UCSD-AML1 (cell line): Measurements from ENCODE around the gene NECAB2.

Experiments used
- DNase-seq: peaks from one replicate; lab custom pipeline; 2025; ENCODE audit not compliant: unreplicated experiment; lab: John Stamatoyannopoulos, UW

NECAB2 gene

DNA sequence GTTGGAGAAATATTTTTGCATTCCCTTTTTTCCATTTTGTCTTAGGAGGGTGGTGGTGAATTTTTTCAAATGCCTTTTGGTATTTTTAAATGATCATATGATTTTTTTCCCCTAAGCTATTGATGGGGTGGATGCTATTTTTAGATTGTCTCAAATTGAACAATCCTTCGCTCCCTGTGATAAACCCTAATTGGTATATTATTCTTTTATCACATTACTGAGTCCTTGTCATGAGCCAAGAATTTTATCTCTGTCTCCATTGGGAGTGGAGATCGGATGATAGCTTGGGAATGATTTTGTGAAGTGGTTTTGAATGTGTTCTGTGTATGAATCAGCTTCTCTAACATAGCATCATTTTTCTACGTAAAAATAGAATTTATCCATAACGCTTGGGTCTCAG, 15.4 kb downstream of the NECAB2 start:
- no peak for DNase-seq

DNA sequence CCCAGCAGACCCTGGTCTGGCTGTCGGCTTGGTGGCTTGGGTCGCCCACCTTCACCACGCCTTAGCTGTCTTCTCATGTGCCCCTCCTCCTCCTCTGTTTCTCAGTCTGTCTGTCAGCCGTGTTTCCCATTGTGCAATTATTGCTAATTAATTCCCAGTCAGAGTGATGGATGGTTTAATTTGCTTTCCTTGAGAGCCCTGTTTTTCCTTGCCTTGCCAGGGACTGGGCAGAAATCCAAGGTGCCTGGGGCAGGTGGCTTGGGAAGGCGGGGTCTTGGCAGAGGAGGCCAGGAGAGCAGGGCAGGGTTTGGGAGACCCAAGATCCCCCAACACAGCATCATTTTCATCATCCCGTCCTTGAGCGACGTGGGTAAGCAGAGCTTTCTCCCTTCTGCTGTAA, 21.3 kb downstream of the NECAB2 start:
- no peak for DNase-seq

DNA sequence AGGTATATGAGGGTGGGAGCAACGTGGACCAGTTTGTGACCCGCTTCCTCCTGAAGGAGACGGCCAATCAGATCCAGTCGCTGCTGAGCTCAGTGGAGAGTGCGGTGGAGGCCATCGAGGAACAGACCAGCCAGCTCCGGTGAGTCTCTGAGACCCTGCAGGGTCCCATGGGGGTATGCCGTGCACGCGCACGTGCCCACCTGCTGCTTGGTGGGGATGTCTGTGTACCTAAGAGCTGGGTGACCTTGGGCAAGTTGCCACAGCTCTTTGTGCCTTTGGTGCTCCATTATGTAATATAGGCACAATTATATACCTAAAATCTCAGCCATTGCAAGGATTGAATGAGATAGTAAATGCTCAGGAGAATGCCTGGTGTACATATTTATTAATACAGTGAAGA, 22.4 kb downstream of the NECAB2 start:
- DNase-seq, result no peak

DNA sequence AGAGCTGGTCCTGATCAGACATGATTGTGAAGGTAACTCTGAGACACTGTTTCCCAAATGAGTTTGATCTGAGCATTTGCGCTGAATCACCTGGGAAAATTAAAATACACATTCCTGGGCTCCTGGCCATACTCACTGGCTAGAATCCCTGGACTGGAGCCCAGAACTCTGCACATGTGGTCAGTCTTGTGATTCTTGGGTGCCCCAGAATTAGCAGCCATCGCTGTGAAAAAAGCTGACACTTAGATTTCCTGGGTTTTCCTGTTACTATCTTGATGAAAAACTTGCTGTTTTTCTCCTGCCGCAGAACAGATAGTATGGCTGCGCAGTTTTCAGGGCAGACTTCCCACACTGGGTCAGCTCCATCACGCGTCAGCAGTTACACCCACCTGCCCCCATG, 24.6 kb downstream of the NECAB2 start:
- no peak for DNase-seq

DNA sequence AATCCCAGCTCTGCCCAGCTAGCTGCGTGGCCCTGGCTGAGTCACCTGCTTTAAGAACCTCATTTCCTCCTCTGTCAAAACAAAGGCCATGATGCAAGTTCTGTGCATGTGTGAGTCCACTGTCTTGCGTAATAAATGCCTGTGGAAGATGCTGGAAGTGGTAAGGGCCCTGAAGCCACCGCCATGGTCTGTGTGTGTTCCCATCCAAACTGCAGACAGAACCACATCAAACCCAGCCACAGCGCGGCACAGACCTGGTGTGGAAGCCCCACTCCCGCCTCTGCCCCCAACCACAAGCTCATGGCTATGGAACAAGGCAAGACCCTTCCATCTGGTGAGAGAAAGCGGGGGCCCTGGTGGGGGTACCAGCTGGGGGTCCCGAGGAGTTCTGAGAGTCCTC, 26.0 kb downstream of the NECAB2 start:
- DNase-seq, result peak; percentile 41

DNA sequence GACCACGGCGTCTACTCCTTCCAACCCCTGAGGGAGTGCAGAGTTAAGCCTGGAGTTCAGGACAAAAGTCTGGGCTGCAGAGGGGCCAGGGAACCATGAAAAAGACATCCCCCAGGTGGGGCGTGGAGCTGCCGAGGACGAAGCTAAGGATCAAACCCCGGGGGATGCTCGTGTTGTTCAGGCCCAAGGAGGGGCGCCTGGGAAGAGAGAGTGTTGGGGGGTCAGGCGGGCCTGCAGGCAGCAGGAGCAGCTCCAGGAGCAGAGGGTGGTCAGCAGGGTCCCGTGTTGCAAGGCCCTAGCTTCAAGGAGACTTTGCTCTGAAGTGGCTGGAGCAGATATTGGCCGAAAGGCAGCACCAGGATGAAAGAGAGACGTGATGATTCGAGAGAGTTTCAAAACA, 26.7 kb downstream of the NECAB2 start:
- no peak for DNase-seq

DNA sequence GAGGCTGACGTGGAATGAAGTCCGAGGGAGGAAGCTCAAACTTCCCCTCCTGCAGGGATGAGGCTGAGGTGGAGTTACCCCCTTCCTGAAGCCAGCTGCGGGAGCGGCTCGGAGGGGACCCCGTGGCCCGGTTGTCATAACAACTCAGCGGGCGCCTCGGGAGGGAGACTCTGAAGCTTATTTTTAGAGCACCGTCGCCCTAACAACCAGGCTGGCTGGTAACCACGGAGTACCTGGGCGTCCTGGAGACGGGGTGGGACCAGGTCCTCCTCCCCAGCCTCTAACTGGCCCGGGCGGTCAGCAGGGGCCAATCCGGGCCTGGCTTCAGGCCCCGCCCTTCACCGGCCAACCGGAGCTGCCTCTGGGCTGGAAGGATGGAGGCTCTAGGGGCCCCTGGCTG, 27.7 kb downstream of the NECAB2 start:
- no peak for DNase-seq

DNA sequence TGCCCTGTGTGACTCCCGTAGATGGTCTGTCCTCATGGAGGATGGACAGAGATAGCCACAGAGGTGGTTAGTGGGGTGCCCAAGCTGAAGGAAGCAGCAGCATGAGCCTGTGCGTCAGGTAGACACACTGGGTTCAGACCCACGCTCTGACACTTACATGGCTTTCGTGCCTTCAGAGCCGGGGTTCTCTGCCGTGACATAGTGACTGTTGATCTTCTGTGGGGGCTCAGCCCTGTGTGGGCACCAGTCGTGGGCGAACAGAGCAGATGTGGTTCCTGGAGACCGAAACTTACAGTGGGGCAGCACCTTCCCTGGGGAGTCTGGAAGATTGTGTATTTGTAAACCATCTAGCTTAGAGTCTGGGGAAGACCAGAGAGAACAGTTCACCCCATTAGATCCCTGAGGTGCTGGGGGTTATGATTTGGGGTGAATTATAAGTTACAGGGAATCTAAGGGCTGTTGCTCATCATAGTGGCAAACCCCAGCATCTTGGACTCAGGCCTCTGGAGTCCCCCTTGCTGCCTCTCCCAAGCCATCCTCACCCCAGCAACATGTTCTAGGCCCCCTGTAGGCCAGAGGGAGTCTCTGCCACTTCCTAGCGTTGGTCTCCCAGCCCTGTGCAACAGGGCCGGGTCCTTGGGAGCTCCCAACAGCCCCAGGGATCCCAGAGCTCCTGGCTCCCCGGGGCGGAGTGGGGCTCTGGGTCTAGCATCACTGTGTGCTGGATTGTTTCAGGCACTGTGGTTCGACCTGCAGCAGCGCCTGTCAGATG, 28.6 kb downstream of the NECAB2 start:
- no peak for DNase-seq

DNA sequence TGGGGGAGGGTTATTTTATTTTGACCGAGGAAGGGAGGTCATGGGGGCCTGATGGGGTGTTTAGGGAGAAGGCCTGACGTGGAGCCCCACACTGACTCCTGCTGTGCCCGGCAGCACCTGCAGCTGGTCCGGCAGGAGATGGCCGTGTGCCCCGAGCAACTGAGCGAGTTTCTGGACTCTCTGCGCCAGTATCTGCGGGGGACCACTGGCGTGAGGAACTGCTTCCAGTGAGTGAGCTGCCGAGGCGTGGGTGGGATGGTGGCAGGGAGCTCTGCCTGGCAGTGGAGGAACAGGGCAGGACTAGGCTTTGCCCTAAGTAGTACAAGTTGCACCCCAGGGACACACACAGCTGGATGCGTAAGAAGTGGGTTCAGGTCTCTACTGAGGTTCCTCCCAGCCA, 30.0 kb downstream of the NECAB2 start:
- no peak for DNase-seq

DNA sequence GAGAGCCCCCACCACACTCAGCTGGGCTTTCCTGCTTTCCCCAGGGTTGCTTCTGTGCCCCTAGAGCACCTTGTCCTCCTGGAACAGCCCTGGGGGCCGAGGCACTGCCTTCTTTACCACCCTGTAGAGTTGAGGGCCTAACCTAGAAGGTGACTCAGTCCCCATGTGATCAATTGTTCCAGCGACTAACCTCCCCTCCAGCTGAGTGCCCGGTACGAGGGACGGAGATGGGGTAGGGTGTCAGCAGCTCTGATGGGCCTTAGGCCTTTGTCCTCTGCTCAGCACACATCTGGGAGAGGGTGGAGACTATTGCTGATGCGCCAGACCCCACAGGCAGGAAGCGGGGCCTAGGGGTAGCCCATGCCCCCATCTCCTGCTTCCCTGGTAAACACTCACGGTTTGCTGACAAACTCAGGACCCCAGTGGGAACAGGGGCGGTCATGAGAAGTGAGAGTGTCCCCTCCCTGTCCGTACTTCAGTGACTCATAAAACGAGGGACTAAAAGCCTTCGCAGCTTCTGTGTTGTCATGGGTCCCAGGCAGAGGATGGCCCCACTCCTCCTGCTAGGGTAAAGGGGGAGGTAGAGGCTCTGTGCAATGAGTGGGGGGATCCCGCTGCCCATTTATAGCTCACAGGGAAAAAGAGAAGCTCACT, 33.1 kb downstream of the NECAB2 start:
- DNase-seq, result no peak

DNA sequence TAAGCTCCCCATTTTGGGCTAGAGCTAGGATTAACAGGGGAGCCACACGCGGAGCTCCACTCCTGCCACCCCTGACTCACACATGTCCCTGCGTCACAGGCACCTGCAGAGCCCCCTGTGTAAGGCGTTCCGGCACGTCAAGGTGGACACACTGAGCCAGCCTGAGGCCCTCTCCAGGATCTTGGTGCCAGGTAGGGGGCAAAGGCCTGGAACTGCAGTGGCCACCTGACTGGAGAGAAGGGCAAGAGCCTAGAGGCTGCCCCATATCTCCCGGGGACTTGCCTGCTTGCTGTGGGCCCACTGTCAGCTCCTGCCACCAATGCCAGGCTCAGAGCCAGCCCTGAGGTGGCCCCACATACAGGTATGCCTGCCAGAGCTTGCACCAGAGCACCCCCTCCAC, 33.7 kb downstream of the NECAB2 start:
- no peak for DNase-seq

DNA sequence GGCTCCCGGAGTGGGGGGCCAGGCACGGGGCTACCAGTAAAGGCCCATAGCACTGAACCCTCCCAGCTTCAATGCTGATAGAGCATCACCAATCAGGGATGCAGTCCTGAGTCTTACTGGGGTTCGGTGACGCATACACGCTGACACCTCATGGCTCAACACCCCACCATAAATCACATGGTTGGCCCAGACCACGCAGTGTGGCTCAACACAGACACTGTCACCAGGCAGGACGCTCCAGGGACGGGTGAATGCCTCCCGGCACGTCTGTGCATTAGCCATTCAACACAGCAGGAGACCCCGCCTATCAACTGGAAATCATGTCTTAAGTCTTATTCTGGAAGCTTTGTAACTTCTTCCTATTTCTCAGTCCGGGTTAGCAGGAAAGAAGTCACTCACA, 35.0 kb downstream of the NECAB2 start:
- DNase-seq, result no peak

DNA sequence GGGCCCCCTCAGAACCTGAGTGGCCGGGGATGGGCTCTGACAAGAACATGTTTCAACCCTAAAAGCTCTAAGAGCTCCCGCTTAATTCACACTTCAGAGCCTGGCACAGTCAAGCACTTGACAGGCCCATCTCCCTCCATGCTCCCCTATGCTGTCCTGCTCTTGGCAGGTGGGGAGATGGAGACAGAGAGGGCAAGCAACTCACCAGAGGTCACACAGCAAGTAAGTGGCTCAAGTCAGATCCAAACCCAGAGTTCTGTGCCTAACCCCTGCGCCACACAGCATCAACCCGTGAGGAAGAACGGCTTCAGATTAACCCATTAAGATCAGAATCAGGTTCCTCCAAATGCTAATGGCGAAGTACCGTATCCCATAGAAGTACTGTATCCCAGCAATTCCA, 36.4 kb downstream of the NECAB2 start:
- no peak for DNase-seq

DNA sequence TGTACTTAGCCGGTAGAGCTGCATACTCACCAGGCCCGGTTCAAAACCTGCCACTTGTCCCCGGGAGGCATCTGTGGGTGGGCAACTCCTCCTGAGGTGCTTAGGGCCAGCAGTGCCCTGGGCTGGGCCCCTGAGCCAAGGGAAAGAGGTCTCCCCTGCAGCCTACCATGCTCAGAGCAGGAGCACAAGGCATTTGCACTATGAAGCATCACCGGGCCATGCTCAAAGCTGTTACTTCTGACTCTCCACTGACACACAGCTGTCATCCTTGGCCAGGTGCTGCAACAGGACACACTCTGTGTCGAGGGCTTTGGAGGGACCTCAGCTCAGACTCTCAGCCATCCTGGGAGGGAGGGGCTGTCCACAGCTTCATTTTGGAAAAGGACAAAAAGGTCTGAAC, 37.3 kb downstream of the NECAB2 start:
- DNase-seq, result no peak

DNA sequence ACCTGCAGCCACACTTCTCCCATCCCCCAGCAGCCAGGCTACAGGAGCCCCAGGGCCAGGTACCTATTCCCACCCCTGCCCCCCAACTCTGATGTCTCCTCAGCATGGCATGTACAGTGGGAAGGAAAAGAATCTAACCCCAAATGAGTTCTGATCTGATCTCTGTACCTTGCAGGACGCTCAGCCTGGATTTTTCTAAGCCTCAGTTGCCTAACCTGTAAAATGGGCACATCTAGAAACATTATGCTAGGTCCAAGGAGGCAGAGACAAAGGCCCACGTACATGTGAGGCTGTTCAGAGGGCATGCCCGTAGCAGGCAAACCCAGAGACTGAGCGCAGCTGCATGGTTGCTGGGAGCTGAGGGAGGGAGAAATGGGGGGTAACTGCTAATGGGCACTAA, 39.5 kb downstream of the NECAB2 start:
- DNase-seq, result no peak

DNA sequence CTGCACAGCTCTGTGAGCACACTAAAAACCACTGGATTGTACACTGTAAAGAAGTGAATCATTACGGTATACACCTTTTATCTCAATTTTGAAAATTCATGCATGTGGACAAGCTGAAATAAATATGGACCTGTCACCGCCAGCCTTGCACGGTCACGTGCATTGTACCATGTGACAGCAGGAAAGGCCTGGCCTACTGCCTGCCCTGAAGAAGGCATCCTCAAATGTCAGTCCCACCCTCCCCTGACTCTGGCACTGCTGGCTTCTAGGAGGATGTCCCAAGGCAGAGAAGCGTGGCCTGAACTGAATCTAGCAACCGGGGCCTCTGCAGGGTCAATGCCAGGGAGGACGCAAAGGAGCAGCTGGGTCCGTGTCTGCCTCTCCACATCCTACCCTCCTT, 39.9 kb downstream of the NECAB2 start:
- no peak for DNase-seq

DNA sequence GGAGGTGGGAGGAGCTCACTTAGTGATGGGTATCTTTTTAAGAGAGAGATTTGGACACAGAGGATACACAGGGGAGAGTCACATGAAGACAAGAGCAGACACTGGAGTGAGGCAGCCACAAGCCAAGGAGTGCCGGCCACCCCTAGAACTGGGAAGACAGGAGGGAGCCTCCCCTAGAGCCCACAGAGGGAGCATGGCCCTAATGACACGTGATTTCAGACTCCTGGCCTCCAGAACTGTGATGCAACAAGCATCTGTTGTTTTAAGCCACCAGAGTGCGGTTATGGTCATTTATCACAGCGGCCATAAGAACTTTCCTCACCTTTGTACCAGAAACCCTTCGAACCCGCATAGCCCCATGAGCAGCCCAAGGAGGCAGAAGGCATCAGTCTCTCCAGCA, 41.2 kb downstream of the NECAB2 start:
- no peak for DNase-seq

DNA sequence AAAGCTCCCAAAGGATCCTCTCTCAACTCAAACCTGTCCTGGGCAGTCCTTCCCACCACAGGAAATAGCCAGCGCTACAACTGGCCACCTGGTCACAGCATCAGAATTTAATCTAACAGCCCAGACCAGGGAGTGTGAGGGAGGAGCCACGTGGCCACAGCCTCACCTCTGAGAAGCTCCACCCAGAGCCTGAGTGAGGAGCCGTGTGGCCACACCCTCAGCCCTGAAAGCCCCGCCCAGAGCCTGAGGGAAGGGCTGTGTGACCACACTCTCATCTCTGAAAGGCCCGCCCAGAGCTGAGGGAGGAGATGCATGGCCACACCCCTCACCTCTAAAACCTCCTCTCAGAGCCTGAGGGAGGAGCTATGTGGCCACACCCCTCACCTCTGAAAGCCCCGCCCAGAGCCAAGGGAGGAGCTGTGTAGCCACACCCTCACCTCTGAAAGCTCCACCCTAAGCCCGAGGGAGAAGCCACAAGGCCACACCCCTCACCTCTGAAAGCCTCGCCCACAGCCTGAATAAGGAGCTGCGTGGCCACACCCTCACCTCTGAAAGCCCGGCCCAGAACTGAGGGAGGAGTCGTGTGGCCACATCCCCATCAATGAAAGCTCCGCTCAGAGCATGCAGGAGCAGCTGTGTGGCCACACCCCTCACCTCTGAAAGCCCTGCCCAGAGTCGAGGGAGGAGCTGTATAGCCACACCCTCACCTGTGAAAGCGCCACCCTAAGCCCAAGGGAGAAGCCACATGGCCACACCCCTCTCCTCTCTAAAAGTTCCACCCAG, 45.9 kb downstream of the NECAB2 start:
- DNase-seq, result peak; percentile 70

DNA sequence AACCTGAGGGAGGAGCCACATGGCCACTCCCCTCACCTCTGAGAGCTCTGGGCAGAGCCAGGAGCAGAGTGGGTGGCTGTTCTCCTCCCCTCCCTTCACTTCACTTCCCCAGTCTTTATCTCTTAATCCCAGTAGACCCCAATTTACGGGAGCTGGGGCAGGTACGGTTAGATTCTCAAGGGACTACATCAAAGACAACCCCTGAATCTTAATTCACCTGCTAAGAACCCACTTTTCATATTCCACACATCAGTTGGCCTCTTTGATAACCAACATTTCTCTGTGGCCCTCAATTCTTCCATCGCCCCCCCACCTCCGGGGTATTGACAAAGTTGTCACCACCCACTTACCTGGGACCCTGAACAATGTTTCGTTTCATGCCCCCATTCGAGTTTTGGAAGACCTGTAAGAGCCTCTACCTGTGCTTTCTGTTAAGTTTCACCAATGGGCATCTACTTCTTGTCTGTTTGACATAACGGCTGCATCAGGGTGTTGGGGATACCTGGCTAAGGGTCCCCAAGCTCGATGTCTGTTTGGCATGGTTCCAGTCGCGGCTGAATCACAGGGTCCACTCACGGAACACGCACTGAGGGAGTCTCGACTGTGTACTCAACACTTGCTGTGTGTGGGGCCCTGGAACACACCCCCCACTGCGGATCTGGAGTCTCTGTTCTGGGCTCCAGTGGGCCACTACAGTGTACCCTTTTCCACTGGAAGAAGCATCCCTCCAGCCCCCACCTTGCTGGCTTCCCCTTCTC, 46.7 kb downstream of the NECAB2 start:
- no peak for DNase-seq

DNA sequence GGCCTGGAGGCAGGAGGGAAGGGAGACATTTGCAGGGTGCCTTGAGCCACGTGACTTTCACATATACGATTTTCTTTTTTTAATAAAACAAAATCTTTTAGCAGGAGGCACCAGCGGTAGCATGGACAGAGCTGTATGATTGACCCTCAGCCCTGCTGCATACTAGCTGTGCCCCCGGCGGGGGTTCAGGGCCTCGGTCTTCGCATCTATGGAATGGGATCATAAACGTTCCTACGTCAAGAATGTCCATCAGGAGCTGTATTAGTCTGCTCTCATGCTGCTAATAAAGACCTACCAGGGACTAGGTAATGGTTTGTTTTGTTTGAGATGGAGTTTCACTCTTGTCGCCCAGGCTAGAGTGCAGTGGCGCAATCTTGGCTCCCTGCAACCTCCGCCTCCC, 47.4 kb downstream of the NECAB2 start:
- DNase-seq, result no peak

DNA sequence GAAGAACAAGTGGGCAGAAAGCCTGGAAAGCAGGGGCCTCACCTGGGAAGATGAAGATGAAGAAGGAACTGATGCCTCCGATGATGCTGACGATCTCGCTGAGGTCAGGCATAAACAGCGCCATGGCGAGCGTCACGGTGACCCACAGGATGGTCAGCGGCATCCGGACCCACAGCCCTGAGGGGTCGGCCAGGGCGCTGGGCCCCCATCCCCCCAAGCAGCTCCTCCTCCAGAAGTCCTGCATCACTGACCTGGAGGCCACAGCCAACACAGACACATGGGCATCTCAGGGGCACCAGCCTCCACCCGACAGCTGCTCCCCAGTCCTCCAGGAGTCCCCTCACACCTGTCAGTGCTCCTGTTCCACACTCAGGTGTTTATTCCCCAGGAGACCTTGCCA, 48.4 kb downstream of the NECAB2 start:
- no peak for DNase-seq
